ENCODE data around the gene GNAI2.

DNA sequence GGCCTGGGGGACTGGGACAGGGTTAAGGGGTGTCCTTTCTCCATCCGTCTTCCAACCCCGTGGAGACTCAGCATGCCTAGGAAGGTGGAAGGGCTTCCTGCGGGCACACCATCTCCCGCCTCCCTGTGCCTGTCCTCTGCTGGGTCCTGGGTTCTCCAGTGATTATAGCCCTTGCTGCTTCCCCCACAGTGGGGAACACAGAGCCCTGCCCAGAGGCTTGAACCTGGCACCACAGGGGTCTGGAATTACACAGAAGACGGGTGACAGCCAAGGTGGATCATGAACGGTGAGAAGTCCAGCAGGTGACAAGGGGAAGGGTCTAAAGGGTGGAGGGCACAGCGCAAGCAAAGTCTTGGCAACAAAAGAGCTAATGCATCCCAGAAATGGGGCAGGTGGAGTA lies 26.8 kb downstream of the GNAI2 start:
- TF ChIP-seq EZH2 (IDR thresholded peaks at IDR 0.05; ENCODE audit: borderline replicate concordance, low read depth, low read length, severe bottlenecking) = no peak
- TF ChIP-seq, protein P1, sequence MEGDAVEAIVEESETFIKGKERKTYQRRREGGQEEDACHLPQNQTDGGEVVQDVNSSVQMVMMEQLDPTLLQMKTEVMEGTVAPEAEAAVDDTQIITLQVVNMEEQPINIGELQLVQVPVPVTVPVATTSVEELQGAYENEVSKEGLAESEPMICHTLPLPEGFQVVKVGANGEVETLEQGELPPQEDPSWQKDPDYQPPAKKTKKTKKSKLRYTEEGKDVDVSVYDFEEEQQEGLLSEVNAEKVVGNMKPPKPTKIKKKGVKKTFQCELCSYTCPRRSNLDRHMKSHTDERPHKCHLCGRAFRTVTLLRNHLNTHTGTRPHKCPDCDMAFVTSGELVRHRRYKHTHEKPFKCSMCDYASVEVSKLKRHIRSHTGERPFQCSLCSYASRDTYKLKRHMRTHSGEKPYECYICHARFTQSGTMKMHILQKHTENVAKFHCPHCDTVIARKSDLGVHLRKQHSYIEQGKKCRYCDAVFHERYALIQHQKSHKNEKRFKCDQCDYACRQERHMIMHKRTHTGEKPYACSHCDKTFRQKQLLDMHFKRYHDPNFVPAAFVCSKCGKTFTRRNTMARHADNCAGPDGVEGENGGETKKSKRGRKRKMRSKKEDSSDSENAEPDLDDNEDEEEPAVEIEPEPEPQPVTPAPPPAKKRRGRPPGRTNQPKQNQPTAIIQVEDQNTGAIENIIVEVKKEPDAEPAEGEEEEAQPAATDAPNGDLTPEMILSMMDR (IDR thresholded peaks at IDR 0.05; ENCODE audit: extremely low read depth in 1 of 2, insufficient read depth in 1 of 2, low read depth in 1 of 2, low read length in 2 of 2) = no peak
- TF ChIP-seq POLR2AphosphoS5 (IDR thresholded peaks at IDR 0.05; ENCODE audit: insufficient read depth, low read depth, low read length) = no peak
- TF ChIP-seq, protein P2, sequence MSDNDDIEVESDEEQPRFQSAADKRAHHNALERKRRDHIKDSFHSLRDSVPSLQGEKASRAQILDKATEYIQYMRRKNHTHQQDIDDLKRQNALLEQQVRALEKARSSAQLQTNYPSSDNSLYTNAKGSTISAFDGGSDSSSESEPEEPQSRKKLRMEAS (IDR thresholded peaks at IDR 0.05; ENCODE audit: insufficient read depth, insufficient read length) = no peak
- TF ChIP-seq POLR2A (IDR thresholded peaks at IDR 0.05; ENCODE audit: low read depth, low read length) = no peak
- no peak for TF ChIP-seq JUN (IDR thresholded peaks at IDR 0.05; ENCODE audit: borderline replicate concordance, insufficient read depth, insufficient read length, low read depth)
- no peak for TF ChIP-seq GATA2 (IDR thresholded peaks at IDR 0.05; ENCODE audit: insufficient read depth, insufficient read length, low read depth, low read length)

Measured in endothelial cell of umbilical vein (primary cell).